C4-2B (cell line): ENCODE measurements around the gene LYRM4.

Experiments
- CTCF ChIP-seq: fragments of 450-650 bp; conservative IDR thresholded peaks from 2 replicates; pipeline ENCODE4 v1.5.1; 2017; ENCODE audit warnings: mild to moderate bottlenecking
- ZFX ChIP-seq: fragments of 450-650 bp; IDR thresholded peaks from 2 replicates; pipeline ENCODE4 v1.6.1; 2017

- no peak for TF ChIP-seq CTCF
- no peak for TF ChIP-seq ZFX
Measured at GRCh38 chr6:5205877-5206850, 54.6 kb downstream of the LYRM4 start.
